Measurements from ENCODE around the gene SUPT4H1. TPM values are rescaled to one million over a fixed set of nuclear protein-coding genes. Genes with fewer than 3 reads are reported as not detected.
"Not testable (repeated sequence)": the region's sequence is repeated elsewhere in the genome, so short reads cannot be mapped to it uniquely, and the experiment has no call there.

Gene SUPT4H1
- polyA plus RNA-seq, 10 donors: 68.9 to 98.0 (median 82.9) TPM

DNA sequence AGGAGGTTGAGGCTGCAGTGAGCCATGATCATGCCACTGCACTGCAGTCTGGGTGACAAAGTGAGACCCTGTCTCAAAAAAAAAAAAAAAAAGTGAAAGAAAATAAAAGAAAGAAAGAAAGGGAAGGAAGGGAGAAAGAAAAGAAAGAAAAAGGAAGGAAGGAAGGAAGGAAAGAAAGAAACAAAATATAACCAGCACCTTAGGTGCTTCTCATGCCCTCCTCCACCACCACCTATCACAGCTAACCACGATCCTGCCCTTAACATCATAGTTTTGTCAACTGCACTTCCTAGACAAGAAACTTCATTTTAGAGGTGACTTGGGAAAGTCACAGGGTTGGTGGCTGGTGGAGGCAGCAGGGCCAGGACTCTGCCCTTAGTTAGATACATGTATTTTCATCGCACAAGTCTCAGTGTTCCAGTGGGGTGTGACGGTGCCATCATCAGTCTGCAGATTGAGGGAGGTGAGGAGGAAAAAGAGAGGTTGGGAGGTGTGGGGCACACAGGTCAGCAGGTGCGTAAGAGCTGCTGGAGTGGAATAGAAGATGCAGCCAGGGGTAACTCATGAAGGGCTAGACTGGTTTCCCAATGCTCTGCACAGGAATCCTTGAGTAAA lies 10.0 kb downstream of the SUPT4H1 start:
- DNase-seq: no peak

GRCh38 chr17:58341136-58341860 lies 10.7 kb downstream of the SUPT4H1 start:
- DNase-seq: not testable (repeated sequence)

GRCh38 chr17:58340405-58340876 lies 11.6 kb downstream of the SUPT4H1 start:
- no peak for DNase-seq

DNA sequence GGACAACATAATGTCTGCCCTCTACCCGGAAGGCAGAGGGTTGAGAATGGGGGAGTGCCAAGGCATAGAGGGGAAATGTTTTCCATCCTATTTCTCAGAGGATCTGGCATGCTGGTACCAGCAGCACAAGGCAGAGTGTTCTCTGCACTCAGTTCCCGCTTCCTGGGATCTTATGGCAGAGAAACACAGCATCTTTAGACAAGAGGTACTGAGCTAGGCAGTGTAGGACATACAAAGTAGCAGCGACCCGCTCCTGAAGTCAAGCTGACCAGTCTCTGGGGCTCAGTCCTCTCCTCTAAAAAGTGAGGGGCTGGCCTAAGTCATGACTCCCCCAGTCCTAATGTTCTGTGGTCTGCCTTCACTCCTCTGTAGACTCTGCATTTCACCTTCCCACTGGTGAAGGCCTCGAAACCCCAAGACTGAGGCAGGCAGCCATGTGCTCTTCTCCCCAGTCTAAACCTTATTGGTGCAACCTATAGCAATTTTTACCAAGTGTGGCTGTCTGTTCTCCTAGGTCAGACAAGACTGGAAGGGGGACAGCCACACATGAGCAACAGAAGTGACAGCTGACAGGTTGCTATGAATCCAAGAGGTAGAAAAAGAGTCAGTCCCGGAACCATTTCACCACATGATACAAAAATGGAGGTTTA lies 12.1 kb downstream of the SUPT4H1 start:
- DNase-seq: no peak

DNA sequence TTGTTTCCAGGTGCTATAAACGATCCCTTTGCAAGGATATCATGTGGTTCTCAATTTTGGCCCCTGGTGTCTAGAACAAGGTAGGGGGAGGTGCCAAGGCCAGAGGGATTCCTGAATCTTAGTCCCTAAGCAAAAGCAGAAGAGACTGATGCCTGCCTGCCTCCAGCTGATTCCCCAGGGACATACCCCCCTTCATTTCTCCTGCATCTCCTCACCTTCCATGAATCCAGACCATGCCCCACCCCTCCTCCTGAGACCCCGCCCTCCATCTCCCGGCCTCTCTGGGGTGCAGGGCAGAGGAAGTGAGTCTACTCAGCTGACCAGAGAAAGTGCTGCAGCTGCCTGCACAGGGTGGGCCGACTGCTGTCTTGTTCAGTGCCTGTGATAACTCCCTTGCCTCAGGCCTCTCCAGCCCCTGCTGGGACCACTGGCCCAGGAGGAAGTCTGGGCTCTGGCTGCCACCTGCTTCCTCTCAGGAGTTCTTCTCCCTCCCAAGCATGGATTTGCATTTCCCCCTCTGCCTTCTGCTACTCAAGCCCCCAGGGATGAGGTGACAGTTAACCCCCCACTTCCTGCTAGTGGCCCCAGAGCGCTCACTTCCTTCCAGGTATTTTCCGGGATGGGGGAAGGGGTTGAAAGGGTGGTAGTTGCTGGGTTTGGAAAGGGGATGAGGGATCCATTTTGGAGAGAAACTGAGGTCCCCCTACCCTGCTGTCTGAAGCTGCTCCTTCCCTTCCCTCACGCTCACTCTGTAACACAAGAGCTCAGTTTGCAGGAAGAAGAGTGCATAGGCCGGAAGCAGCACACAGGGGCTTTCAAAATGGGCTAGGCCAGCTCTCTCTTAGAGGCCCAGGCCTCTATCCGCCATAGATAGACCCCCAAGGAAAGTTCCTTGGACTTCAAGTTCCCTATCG lies 12.9 kb downstream of the SUPT4H1 start:
- peak in 2 of 3 donors; percentile 55 to 90 for DNase-seq

- no peak for DNase-seq
These were observed 13.6 kb downstream of the SUPT4H1 start for GRCh38 chr17:58338454-58338840.

- peak in 2 of 3 donors; percentile 66 to 96 for DNase-seq
These were observed 14.2 kb downstream of the SUPT4H1 start for GRCh38 chr17:58337600-58338453.

DNA sequence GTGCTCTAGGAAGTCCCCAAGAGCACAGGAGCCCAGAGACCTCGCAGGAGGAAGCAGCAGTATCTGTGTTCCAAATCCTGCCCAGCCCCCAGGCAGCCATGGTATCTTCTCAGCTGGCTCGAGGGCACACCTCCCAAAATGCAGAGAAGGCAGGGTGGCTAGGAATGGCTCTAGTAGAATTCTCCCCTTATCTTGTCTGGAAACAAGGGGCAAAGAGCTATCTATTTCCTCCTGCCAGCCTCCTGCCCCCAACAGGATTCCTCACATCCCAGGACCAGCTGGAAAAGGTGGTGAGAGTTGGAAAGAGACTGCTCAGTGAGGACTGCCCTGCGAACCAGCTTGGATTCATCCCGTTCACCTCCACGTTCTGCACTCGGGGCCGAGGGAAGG lies 14.8 kb downstream of the SUPT4H1 start:
- DNase-seq: no peak

DNA sequence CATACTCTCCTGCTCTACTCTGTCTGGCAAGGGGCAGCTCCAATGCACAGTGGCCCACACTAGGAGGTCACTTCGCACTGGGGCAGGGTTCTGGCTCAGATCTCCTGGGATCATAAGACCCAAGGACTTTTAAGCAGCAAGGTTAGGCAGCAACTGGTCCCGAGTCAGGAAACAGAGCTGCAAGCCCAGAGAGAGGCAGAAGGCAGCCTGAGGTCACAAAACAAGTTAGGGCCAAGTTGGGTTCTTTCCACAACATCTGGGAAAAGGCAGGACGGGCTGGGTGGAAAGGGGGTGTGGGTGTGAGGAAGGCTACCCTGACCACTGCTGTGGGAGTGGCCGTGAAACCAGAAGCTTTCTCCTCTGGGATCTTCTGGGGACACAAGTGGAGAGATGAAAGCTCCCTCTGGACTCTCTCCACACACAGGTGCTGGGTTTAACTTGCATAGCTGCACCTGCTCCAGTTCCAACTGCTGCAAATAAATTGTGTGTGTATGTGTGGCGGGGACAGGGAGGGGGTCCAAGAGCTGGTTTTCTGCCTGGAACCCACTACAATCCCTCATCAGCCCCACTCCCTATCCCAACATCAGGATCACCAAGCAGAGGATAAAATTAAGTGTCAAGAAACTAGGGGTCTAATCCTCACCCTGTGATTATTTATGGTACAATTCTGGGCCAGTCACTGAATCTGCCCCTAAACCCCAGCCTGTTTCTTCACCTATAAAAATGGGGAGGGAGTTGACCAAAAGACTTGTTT lies 15.4 kb downstream of the SUPT4H1 start:
- DNase-seq: peak in 2 of 3 donors; percentile 53 to 63

DNA sequence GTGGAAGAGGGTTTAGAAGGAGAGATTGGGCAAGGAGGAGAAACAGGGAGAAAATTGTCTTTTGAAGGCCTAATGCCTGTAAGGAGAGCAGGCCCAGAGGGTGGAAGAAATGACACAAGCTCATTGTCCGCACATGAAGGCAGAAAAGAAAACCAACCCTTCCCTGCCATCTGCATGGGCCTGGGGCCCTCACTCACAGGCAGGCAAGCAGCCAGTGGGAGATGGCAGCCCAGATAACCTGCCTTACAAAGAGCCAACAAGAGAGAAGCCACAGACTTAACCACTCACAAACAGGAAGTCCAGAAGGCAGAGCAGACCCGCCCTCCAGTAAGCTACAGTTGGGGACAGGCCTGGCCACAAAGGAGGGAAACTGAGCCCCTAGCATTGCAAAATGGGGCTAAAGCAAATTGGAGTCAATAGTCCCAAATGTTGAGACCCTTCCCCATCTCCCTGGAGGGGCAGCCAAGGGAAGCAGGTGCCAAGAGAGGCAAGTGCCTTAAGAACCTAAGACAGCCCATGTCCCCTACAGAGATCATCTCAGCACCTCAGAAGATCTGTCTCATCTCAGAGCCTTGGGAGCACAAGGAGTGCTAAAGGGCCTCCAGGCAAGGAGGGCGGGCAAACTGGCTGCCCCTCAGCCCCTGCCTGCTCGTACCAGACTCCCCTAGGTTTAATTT lies 16.1 kb downstream of the SUPT4H1 start:
- DNase-seq: peak in 1 of 3 donors; percentile 22

- no peak for DNase-seq
These were observed 16.8 kb downstream of the SUPT4H1 start for GRCh38 chr17:58335061-58335731.

GRCh38 chr17:58334661-58335060 lies 17.3 kb downstream of the SUPT4H1 start:
- DNase-seq: no peak

GRCh38 chr17:58334256-58334655 lies 17.7 kb downstream of the SUPT4H1 start:
- DNase-seq: no peak

DNA sequence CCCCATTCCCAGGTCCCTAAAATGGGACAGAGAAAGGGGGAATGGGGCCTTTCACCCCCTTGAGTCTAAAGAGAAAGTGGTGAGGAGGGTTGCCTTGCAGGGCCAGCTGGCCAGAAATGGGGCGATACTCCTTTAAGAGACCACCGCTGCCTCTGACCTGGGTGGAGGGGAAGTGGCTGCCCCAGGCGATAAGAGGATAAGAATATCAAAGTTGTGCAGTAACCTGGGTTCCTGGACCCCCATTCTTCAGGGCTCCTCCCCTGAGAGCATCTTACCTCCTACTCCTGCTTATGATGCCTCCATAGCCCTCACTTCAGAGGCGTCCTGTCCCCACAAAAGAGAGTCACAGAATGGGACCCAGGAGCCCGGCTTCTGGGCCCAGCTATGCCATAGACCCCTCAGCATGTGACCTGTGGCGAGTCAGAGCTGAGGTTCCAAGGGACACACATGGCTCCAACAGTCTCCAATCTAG lies 18.2 kb downstream of the SUPT4H1 start:
- DNase-seq: no peak

DNA sequence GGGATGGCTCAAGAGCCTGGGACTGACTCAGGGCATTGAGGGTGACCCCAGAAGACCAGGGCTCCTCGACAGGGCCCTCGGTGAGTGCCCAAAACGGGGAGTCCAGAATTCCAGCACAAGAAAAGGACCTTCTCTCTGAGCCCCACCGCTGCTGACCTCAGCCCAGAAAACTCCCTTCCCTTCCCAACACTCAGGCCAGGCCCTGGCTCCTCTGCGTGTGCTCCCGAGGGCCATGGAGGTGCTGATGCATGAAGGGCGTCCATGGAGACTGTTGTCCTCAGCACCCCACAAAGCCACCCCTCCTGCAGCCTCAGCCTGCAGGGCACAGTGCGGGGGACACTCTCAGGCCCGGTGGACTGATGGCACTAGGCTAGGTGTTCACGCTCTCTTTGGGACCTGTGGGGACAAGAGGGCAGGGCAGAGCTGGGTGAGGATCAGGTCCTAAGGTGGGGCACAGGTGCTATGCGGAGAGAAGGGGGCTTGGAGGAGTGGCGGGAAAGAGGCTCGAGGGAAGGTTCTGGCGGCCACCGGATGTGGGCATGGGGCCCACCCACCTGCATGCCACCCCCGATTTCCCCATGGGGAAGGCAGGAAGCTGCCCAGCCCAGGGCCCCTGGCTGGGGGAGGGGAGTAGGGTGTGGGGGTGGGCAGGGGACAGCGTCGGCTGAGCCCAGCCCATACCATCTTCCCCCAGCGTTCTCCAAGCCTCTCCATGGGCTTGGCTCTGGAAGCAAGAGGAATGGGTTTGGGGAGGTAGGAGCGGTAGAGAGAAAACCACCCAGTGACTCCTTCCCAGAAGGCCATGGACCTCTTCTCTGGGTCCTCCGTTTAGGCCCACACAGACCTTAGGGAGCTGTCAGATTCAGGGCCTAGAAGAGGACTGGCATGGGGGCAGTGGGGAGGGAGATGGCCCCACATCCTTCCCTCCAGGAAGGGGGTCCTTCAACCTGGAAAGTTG lies 18.9 kb downstream of the SUPT4H1 start:
- no peak for DNase-seq

GRCh38 chr17:58331815-58332777 lies 19.9 kb downstream of the SUPT4H1 start:
- peak in 1 of 3 donors; percentile 54 for DNase-seq

All from muscle of back (tissue), 11 donors.